Panc1 (cell line): Measurements from ENCODE around the gene MAPK10.

Experiments
- POLR2AphosphoS5 ChIP-seq: IDR thresholded peaks from 2 replicates; pipeline ENCODE4 v1.6.1; 2012; ENCODE audit warnings: mild to moderate bottlenecking, low read depth, low read length, moderate library complexity
- SIN3A ChIP-seq: IDR thresholded peaks from 2 replicates; pipeline ENCODE4 v1.6.1; 2012; ENCODE audit warnings: low read depth, mild to moderate bottlenecking, low read length, moderate library complexity, borderline replicate concordance; ENCODE audit not compliant: insufficient read depth
- TCF7L2 ChIP-seq: IDR thresholded peaks from 2 replicates; pipeline ENCODE4 v1.6.1; 2011; ENCODE audit warnings: mild to moderate bottlenecking, low read depth, low read length, inconsistent platforms
- TF ChIP-seq, protein P1 (sequence below): fragments of 450-650 bp; IDR thresholded peaks from 2 replicates; pipeline ENCODE4 v1.5.1; 2017; ENCODE audit warnings: mild to moderate bottlenecking
- TF ChIP-seq, protein P2 (sequence below), 2 experiments: IDR thresholded peaks; 2 replicates each; pipeline ENCODE4 v1.6.1; 2011 to 2012; ENCODE audit warnings: low read depth in 2 of 2, control low read depth in 1 of 2, low read length in 1 of 2, mild to moderate bottlenecking in 1 of 2, moderate library complexity in 1 of 2; ENCODE audit not compliant: insufficient read depth in 1 of 2

DNA sequence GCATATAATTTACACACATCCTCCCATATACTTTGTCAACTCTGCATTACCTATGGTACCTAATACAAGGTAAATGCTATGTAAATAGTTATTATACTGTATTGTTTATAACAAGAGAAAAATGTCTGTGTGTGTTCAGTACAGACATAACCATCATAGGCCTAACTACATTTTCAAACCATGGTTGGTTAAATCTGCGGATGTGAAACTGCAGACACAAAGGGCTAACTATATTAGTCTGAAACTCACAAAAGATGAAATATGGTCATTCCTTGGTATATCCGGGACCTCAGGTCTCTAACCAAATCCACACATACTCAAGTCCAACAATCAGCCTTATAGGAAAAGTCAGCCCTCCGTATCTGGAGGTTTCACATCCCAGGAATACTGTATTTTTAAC lies 13.5 kb downstream of the MAPK10 start:
- TF ChIP-seq, protein P1, sequence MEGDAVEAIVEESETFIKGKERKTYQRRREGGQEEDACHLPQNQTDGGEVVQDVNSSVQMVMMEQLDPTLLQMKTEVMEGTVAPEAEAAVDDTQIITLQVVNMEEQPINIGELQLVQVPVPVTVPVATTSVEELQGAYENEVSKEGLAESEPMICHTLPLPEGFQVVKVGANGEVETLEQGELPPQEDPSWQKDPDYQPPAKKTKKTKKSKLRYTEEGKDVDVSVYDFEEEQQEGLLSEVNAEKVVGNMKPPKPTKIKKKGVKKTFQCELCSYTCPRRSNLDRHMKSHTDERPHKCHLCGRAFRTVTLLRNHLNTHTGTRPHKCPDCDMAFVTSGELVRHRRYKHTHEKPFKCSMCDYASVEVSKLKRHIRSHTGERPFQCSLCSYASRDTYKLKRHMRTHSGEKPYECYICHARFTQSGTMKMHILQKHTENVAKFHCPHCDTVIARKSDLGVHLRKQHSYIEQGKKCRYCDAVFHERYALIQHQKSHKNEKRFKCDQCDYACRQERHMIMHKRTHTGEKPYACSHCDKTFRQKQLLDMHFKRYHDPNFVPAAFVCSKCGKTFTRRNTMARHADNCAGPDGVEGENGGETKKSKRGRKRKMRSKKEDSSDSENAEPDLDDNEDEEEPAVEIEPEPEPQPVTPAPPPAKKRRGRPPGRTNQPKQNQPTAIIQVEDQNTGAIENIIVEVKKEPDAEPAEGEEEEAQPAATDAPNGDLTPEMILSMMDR = no peak
- TF ChIP-seq POLR2AphosphoS5 = no peak
- TF ChIP-seq, protein P2, sequence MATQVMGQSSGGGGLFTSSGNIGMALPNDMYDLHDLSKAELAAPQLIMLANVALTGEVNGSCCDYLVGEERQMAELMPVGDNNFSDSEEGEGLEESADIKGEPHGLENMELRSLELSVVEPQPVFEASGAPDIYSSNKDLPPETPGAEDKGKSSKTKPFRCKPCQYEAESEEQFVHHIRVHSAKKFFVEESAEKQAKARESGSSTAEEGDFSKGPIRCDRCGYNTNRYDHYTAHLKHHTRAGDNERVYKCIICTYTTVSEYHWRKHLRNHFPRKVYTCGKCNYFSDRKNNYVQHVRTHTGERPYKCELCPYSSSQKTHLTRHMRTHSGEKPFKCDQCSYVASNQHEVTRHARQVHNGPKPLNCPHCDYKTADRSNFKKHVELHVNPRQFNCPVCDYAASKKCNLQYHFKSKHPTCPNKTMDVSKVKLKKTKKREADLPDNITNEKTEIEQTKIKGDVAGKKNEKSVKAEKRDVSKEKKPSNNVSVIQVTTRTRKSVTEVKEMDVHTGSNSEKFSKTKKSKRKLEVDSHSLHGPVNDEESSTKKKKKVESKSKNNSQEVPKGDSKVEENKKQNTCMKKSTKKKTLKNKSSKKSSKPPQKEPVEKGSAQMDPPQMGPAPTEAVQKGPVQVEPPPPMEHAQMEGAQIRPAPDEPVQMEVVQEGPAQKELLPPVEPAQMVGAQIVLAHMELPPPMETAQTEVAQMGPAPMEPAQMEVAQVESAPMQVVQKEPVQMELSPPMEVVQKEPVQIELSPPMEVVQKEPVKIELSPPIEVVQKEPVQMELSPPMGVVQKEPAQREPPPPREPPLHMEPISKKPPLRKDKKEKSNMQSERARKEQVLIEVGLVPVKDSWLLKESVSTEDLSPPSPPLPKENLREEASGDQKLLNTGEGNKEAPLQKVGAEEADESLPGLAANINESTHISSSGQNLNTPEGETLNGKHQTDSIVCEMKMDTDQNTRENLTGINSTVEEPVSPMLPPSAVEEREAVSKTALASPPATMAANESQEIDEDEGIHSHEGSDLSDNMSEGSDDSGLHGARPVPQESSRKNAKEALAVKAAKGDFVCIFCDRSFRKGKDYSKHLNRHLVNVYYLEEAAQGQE (IDR thresholded peaks at IDR 0.05; ENCODE audit: insufficient read depth in 1 of 2, low read depth in 2 of 2, low read length in 1 of 2) = no peak
- TF ChIP-seq SIN3A = no peak
- TF ChIP-seq TCF7L2 = no peak
